Left kidney (tissue), 1 donor: Measurements from ENCODE around the gene TASOR2. TPM values are rescaled to one million over a fixed set of nuclear protein-coding genes. Genes with fewer than 3 reads are reported as not detected.

Source experiments
- polyA plus RNA-seq: library from polyadenylated mRNA; unstranded; fragments of 120-200 nt; gene quantifications from one replicate; pipeline ENCODE4 v1.2.1, GENCODE V29; 2013; ENCODE audit not compliant: insufficient read length

Gene TASOR2
- polyA plus RNA-seq, 1 donor, result 48.7 TPM

Other genes starting within 250 kb of the TASOR2 start
- gene CALML5, start 185.3 kb upstream of the TASOR2 start, polyA plus RNA-seq, result not detected
- gene CALML3, start 159.9 kb upstream of the TASOR2 start, polyA plus RNA-seq, result not detected
- 23.1 TPM for gene ASB13, start 18.2 kb upstream of the TASOR2 start, polyA plus RNA-seq
- gene GDI2, start 128.6 kb downstream of the TASOR2 start, polyA plus RNA-seq, result 336 TPM
- 12.0 TPM for gene ANKRD16, start 205.1 kb downstream of the TASOR2 start, polyA plus RNA-seq
- gene FBH1, start 205.4 kb downstream of the TASOR2 start, polyA plus RNA-seq, result 87.3 TPM